Right lobe of liver (tissue), 4 donors: Measurements from ENCODE around the gene HOXA9.

Source experiments
- CTCF ChIP-seq, 4 donors: fragments of 200-600 bp in 3 of 4; fragments of 450-650 bp in 1 of 4; IDR thresholded peaks; one replicate each; pipeline versions ENCODE4 v1.5.1 to v1.8.0; 2016 to 2022; ENCODE audit warnings: antibody characterized with exemption in 4 of 4, mild to moderate bottlenecking in 2 of 4
- POLR2A ChIP-seq: fragments of 450-650 bp; IDR thresholded peaks from one replicate; pipeline ENCODE4 v1.6.1; 2017; ENCODE audit warnings: antibody characterized with exemption, mild to moderate bottlenecking
- donor health status: DM: no; HTN: no; CAD: no.
- donor health status: DM: no; HTN: no; CAD: no.
- donor health status: DM: no; HTN: yes; CAD: no.

- no peak for TF ChIP-seq POLR2A
- no peak for TF ChIP-seq CTCF (IDR thresholded peaks at IDR 0.05)
Measured at GRCh38 chr7:27116962-27117886, 48.1 kb downstream of the HOXA9 start.
